ENCODE data around the gene GRIA1. TPM values are rescaled to one million over a fixed set of nuclear protein-coding genes. Genes with fewer than 3 reads are reported as not detected.

Gene GRIA1
- total RNA-seq, 1 donor: 1.1 TPM

GRCh38 chr5:153520952-153521351 lies 30.5 kb downstream of the GRIA1 start:
- peaks cover 29% of the 10 kb centered on the region for H3K4me1 ChIP-seq (ENCODE audit: insufficient read depth, low read length)
- no peaks in the 10 kb centered on the region for H3K79me2 ChIP-seq (ENCODE audit: insufficient read depth, low read length)
- no peak overlapping the region for H3K27ac ChIP-seq (ENCODE audit: low read depth, low read length)
- no peaks in the 10 kb centered on the region for H4K20me1 ChIP-seq (ENCODE audit: insufficient read depth, low read length)
- H3K36me3 ChIP-seq (ENCODE audit: insufficient read depth, low read length): no peaks in the 10 kb centered on the region
- TF ChIP-seq CTCF (IDR thresholded peaks at IDR 0.05; ENCODE audit: extremely low read depth, low read depth, low read length): no peak
- no peak overlapping the region for H3K4me3 ChIP-seq (ENCODE audit: insufficient read depth, low read length)
- DNase-seq (ENCODE audit: insufficient read length, low spot score, missing footprints): no peak
- H2AFZ ChIP-seq (ENCODE audit: low read length): peak overlapping the region; percentile 28
- no peaks in the 10 kb centered on the region for H3K27me3 ChIP-seq (ENCODE audit: insufficient read depth, low read length)
- H3K4me2 ChIP-seq (ENCODE audit: insufficient read depth, low read length): no peak overlapping the region
- no peaks in the 10 kb centered on the region for H3K9me3 ChIP-seq (ENCODE audit: low read depth, low read length)

GRCh38 chr5:153523211-153523610 lies 32.7 kb downstream of the GRIA1 start:
- no peak for TF ChIP-seq CTCF (IDR thresholded peaks at IDR 0.05; ENCODE audit: extremely low read depth, low read depth, low read length)

GRCh38 chr5:153523831-153524230 lies 33.4 kb downstream of the GRIA1 start:
- no peak overlapping the region for H3K4me3 ChIP-seq (ENCODE audit: insufficient read depth, low read length)
- DNase-seq (ENCODE audit: insufficient read length, low spot score, missing footprints): no peak
- peaks cover 29% of the 10 kb centered on the region for H3K4me1 ChIP-seq (ENCODE audit: insufficient read depth, low read length)
- peak overlapping the region; percentile 74 for H3K4me2 ChIP-seq (ENCODE audit: insufficient read depth, low read length)
- H4K20me1 ChIP-seq (ENCODE audit: insufficient read depth, low read length): no peaks in the 10 kb centered on the region
- no peak for TF ChIP-seq CTCF (IDR thresholded peaks at IDR 0.05; ENCODE audit: extremely low read depth, low read depth, low read length)
- no peak overlapping the region for H2AFZ ChIP-seq (ENCODE audit: low read length)
- H3K79me2 ChIP-seq (ENCODE audit: insufficient read depth, low read length): no peaks in the 10 kb centered on the region
- H3K9me3 ChIP-seq (ENCODE audit: low read depth, low read length): no peaks in the 10 kb centered on the region
- H3K27ac ChIP-seq (ENCODE audit: low read depth, low read length): peak overlapping the region; percentile 66
- H3K36me3 ChIP-seq (ENCODE audit: insufficient read depth, low read length): no peaks in the 10 kb centered on the region
- no peaks in the 10 kb centered on the region for H3K27me3 ChIP-seq (ENCODE audit: insufficient read depth, low read length)

More at GRCh38 chr5:153523211-153523610, 32.7 kb downstream of the GRIA1 start:
- H3K27me3 ChIP-seq (ENCODE audit: insufficient read depth, low read length): no peaks in the 10 kb centered on the region
- peak; percentile 62 for DNase-seq (ENCODE audit: insufficient read length, low spot score, missing footprints)
- H3K27ac ChIP-seq (ENCODE audit: low read depth, low read length): peak overlapping the region; percentile 66
- H3K9me3 ChIP-seq (ENCODE audit: low read depth, low read length): no peaks in the 10 kb centered on the region
- no peak overlapping the region for H2AFZ ChIP-seq (ENCODE audit: low read length)
- no peaks in the 10 kb centered on the region for H3K36me3 ChIP-seq (ENCODE audit: insufficient read depth, low read length)
- H4K20me1 ChIP-seq (ENCODE audit: insufficient read depth, low read length): no peaks in the 10 kb centered on the region
- H3K79me2 ChIP-seq (ENCODE audit: insufficient read depth, low read length): no peaks in the 10 kb centered on the region
- H3K4me2 ChIP-seq (ENCODE audit: insufficient read depth, low read length): peak overlapping the region; percentile 74
- H3K4me1 ChIP-seq (ENCODE audit: insufficient read depth, low read length): peaks cover 29% of the 10 kb centered on the region
- H3K4me3 ChIP-seq (ENCODE audit: insufficient read depth, low read length): no peak overlapping the region

GRCh38 chr5:153525536-153525935 lies 35.1 kb downstream of the GRIA1 start:
- Histone ChIP-seq H3K4me3 (ENCODE audit: insufficient read depth, low read length) (no peak overlapping the region), H2AFZ (ENCODE audit: low read length) (no peak overlapping the region), H3K27ac (ENCODE audit: low read depth, low read length) (no peak overlapping the region), H4K20me1 (ENCODE audit: insufficient read depth, low read length) (no peaks in the 10 kb centered on the region), H3K27me3 (ENCODE audit: insufficient read depth, low read length) (no peaks in the 10 kb centered on the region), H3K4me2 (ENCODE audit: insufficient read depth, low read length) (no peak overlapping the region), H3K4me1 (ENCODE audit: insufficient read depth, low read length) (peaks cover 29% of the 10 kb centered on the region), H3K36me3 (ENCODE audit: insufficient read depth, low read length) (no peaks in the 10 kb centered on the region), H3K79me2 (ENCODE audit: insufficient read depth, low read length) (no peaks in the 10 kb centered on the region), H3K9me3 (ENCODE audit: low read depth, low read length) (no peaks in the 10 kb centered on the region)
- TF ChIP-seq CTCF (IDR thresholded peaks at IDR 0.05; ENCODE audit: extremely low read depth, low read depth, low read length): no peak
- DNase-seq (ENCODE audit: insufficient read length, low spot score, missing footprints): no peak

Data from osteoblast (primary cell).